HCT116 (cell line): ENCODE data around the gene SIX2. TPM values are rescaled to one million over a fixed set of nuclear protein-coding genes. Genes with fewer than 3 reads are reported as not detected.

Experiments
- ATAC-seq: fragments of 200-7000 bp; cut with Tn5 transposase; 2 replicates; pipeline ENCODE4 v1.9.1; 2020; ENCODE audit warnings: mild to moderate bottlenecking, moderate library complexity
- BruUV-seq: library from RNA; stranded (reverse); fragments of 400-500 nt; replicated peaks from 2 replicates; lab custom pipeline; 2021; lab: Mats Ljungman, UMichigan
- CTCF ChIA-PET: fragments of 300-600 bp; sonication (Branson Sonifier 250); formaldehyde crosslinking; loops from one replicate; lab custom pipeline; 2021; ENCODE audit warnings: antibody characterized with exemption; lab: Charles Lee
- POLR2A ChIA-PET: fragments of 300-600, 350-600 bp; sonication (Branson Sonifier 250); formaldehyde crosslinking; loops from one replicate; lab custom pipeline; 2021; ENCODE audit warnings: antibody characterized with exemption; lab: Charles Lee
- RAD21 ChIA-PET, 2 experiments: fragments of 300-600 bp; sonication (Branson Sonifier 250); formaldehyde crosslinking; loops; one replicate each; lab custom pipeline; 2023; ENCODE audit warnings: low total read pairs in 2 of 2; ENCODE audit not compliant: uncharacterized antibody in 2 of 2, unreplicated experiment in 2 of 2, low non-redundant PET in 1 of 2; lab: Charles Lee
- DNase-seq: peaks from one replicate; pipeline ENCODE4 v3.0.0-alpha.2; 2010; ENCODE audit warnings: low read depth, low spot score
- H2AFZ ChIP-seq: fragments of 200-600 bp; shearing (Covaris generic), sonication (generic); 2 replicates; pipeline ENCODE4 v1.6.1; 2017; ENCODE audit warnings: low read depth, mixed run types, mixed read lengths, antibody characterized with exemption, low read length; ENCODE audit not compliant: poor library complexity, severe bottlenecking
- H3K27ac ChIP-seq: 2 replicates; pipeline ENCODE4 v1.5.1; 2012; ENCODE audit warnings: low read depth, low read length
- H3K27me3 ChIP-seq: fragments of 200-600 bp; sonication (generic); 2 replicates; pipeline ENCODE4 v1.6.1; 2016; ENCODE audit warnings: mixed run types, low read length, mixed read lengths; ENCODE audit not compliant: insufficient read depth
- H3K36me3 ChIP-seq, 2 experiments: fragments of 200-500 bp in 1 of 2; fragments of 200-600 bp in 1 of 2; sonication (Bioruptor generic) in 1 of 2; sonication (generic) in 1 of 2; 2 replicates each; pipeline versions ENCODE4 v1.5.1 to v1.6.1; 2014 to 2016; ENCODE audit warnings: low read length in 2 of 2, inconsistent platforms in 1 of 2, mixed read lengths in 1 of 2, mixed run types in 1 of 2; ENCODE audit not compliant: insufficient read depth in 2 of 2, control insufficient read depth in 1 of 2
- H3K4me1 ChIP-seq, 2 experiments: fragments of 200-600 bp in 1 of 2; sonication (generic) in 1 of 2; 2 replicates each; pipeline versions ENCODE4 v1.5.1 to v1.6.1; 2012 to 2017; ENCODE audit warnings: low read length in 2 of 2, inconsistent platforms in 1 of 2, mild to moderate bottlenecking in 1 of 2, mixed read lengths in 1 of 2, mixed run types in 1 of 2, moderate library complexity in 1 of 2; ENCODE audit not compliant: insufficient read depth in 2 of 2, control insufficient read depth in 1 of 2
- H3K4me2 ChIP-seq: fragments of 200-600 bp; sonication (generic); 2 replicates; pipeline ENCODE4 v1.6.1; 2017; ENCODE audit warnings: mixed run types, low read length, mixed read lengths
- H3K4me3 ChIP-seq, 2 experiments: fragments of 200-600 bp in 1 of 2; sonication (generic) in 1 of 2; replicated peaks in 1 of 2; 2 replicates each; pipeline ENCODE4 v1.5.1; 2011 to 2016; ENCODE audit warnings: low read length in 2 of 2, control low read depth in 1 of 2, low read depth in 1 of 2, mild to moderate bottlenecking in 1 of 2, mixed read lengths in 1 of 2, mixed run types in 1 of 2
- H3K79me2 ChIP-seq: fragments of 200-600 bp; sonication (generic); 2 replicates; pipeline ENCODE4 v1.6.1; 2017; ENCODE audit warnings: mild to moderate bottlenecking, mixed run types, low read length, moderate library complexity, mixed read lengths; ENCODE audit not compliant: insufficient read depth
- H3K9ac ChIP-seq: fragments of 200-600 bp; sonication (generic); 2 replicates; pipeline ENCODE4 v1.6.1; 2016; ENCODE audit warnings: low read length, mixed read lengths
- H3K9me2 ChIP-seq: fragments of 200-600 bp; sonication (generic), shearing (Covaris generic); 2 replicates; pipeline ENCODE4 v1.6.1; 2017; ENCODE audit warnings: mixed run types, mild to moderate bottlenecking, moderate library complexity; ENCODE audit not compliant: insufficient read depth
- H3K9me3 ChIP-seq, 2 experiments: fragments of 200-500 bp in 1 of 2; fragments of 200-600 bp in 1 of 2; sonication (Bioruptor generic) in 1 of 2; sonication (generic) in 1 of 2; 2 replicates each; pipeline ENCODE4 v1.6.1; 2014 to 2017; ENCODE audit warnings: low read length in 2 of 2, mixed read lengths in 2 of 2, inconsistent platforms in 1 of 2, low read depth in 1 of 2, mild to moderate bottlenecking in 1 of 2, mixed run types in 1 of 2, moderate library complexity in 1 of 2; ENCODE audit not compliant: control insufficient read depth in 1 of 2, insufficient read depth in 1 of 2
- H4K20me1 ChIP-seq: fragments of 200-600 bp; sonication (generic), shearing (Covaris generic); 2 replicates; pipeline ENCODE4 v1.6.1; 2017; ENCODE audit warnings: mixed run types, mild to moderate bottlenecking, moderate library complexity; ENCODE audit not compliant: insufficient read depth
- CTCF ChIP-seq, 3 experiments: fragments of 200-600 bp in 1 of 3; sonication (generic) in 1 of 3; IDR thresholded peaks in 2 of 3; conservative IDR thresholded peaks in 1 of 3; 2 replicates each; pipeline ENCODE4 v1.5.1; 2012 to 2017; ENCODE audit warnings: low read depth in 2 of 3, low read length in 2 of 3, antibody characterized with exemption in 1 of 3, borderline replicate concordance in 1 of 3, control low read depth in 1 of 3, mild to moderate bottlenecking in 1 of 3, mixed read lengths in 1 of 3, mixed run types in 1 of 3, moderate library complexity in 1 of 3; ENCODE audit not compliant: insufficient read depth in 1 of 3
- FOSL1 ChIP-seq: IDR thresholded peaks from 2 replicates; pipeline ENCODE4 v1.6.1; 2012; ENCODE audit warnings: low read depth
- REST ChIP-seq: IDR thresholded peaks from 2 replicates; pipeline ENCODE4 v1.6.1; 2012; ENCODE audit warnings: low read depth
- intact Hi-C: fragments of 100-400 bp; cut with micrococcal nuclease; formaldehyde crosslinking; loops from 2 replicates; pipeline ENCODE4 v1.10.0; 2022
- total RNA-seq: library from RNA; stranded (reverse); gene quantifications from one replicate; pipeline ENCODE4 v1.2.1, GENCODE V29; 2021; ENCODE audit not compliant: unreplicated experiment

Gene SIX2
- total RNA-seq, 1 experiment from 2014 or later: 0.54 TPM

GRCh38 chr2:44964752-44965236 is 44.5 kb downstream of the SIX2 start:
- ChIA-PET RAD21 (no interaction called here), CTCF (interaction anchor here (1.3 kb wide), 1 partner anchor 9 kb away, joined by 6 read pairs; no protein-coding TSS in a partner anchor), POLR2A (no interaction called here)
- Histone ChIP-seq H3K9ac (no peak overlapping the region), H3K4me2 (peak overlapping the region; percentile 25; the same call in 1 of the 2 replicates), H3K4me3 (no peak overlapping the region), H3K36me3 (no peaks in the 10 kb centered on the region), H2AFZ (no peak overlapping the region), H3K4me1 (peaks cover 0 to under 1% of the 10 kb centered on the region in 2 experiments; a peak in 1 of 4 replicates), H4K20me1 (no peaks in the 10 kb centered on the region), H3K27me3 (no peaks in the 10 kb centered on the region), H3K9me2 (no peaks in the 10 kb centered on the region), H3K9me3 (no peaks in the 10 kb centered on the region), H3K27ac (no peak overlapping the region)
- intact Hi-C loops: no loop called here
- ATAC-seq (peak; percentile 76), DNase-seq (no peak)
- BruUV-seq: no TSS peak
- TF ChIP-seq REST (no peak), CTCF (IDR thresholded peaks at IDR 0.05 in 2 of 3, conservative IDR thresholded peaks at IDR 0.05 in 1 of 3; ENCODE audit: borderline replicate concordance in 1 of 3, insufficient read depth in 1 of 3, low read depth in 2 of 3, low read length in 2 of 3) (peak in 2 of 3 experiments; percentile 38 to 45; a peak in 3 of 6 replicates), FOSL1 (no peak)
- TF ChIP-seq, all 23 proteins: peak for 1
- H3K79me2 ChIP-seq: no peaks in the 10 kb centered on the region
